Measurements from ENCODE around the gene PCYOX1L. TPM values are rescaled to one million over a fixed set of nuclear protein-coding genes. Genes with fewer than 3 reads are reported as not detected.

The PCYOX1L gene
- total and polyA plus RNA-seq, 2 of the 8 experiments (the other 6 are each of a cell fraction or from before 2014, with no cell fraction given): 6.8 to 17.2 TPM

GRCh38 chr5:149389552-149390495, 32.0 kb downstream of the PCYOX1L start:
- 83% methylated on average over 11 of the region's 11 CpGs; no CpG with 5 or more reads in 1 of the 2 experiments for WGBS, 2 experiments (ENCODE audit: extremely low coverage in 1 of 2, insufficient coverage in 1 of 2, insufficient read length in 1 of 2, insufficient replicate concordance in 2 of 2, low coverage in 1 of 2, low lambda C conversion rate in 2 of 2, missing lambda C conversion rate in 1 of 2)
- H3K27me3 ChIP-seq (replicated peaks in 1 of 4; ENCODE audit: control insufficient read depth in 3 of 4, extremely low read depth in 1 of 4, insufficient read depth in 3 of 4, low read length in 3 of 4): no peaks in the 10 kb centered on the region; a peak in 1 of 7 replicates
- no peak overlapping the region for H4K91ac ChIP-seq (replicated peaks; ENCODE audit: insufficient read length, low read length)
- H3K9ac ChIP-seq (replicated peaks in 1 of 4; ENCODE audit: extremely low read depth in 1 of 4, low read depth in 3 of 4, low read length in 3 of 4): no peak overlapping the region
- no peak overlapping the region for H2BK15ac ChIP-seq (ENCODE audit: low read length)
- no peak overlapping the region for H4K8ac ChIP-seq (ENCODE audit: extremely low read depth, insufficient read depth, low read length)
- H2AFZ ChIP-seq (ENCODE audit: low read length): no peak overlapping the region
- no peak overlapping the region for H3K56ac ChIP-seq (replicated peaks; ENCODE audit: insufficient read length, low read depth, low read length)
- no peak overlapping the region for H3K23ac ChIP-seq (ENCODE audit: insufficient read length)
- no peaks in the 10 kb centered on the region for H3K36me3 ChIP-seq (ENCODE audit: control insufficient read depth in 2 of 4, insufficient read depth in 4 of 4, low read length in 3 of 4)
- no peak overlapping the region for H2BK20ac ChIP-seq (ENCODE audit: low read length)
- H3K79me1 ChIP-seq (ENCODE audit: low read depth, low read length): no peaks in the 10 kb centered on the region
- no peak for FAIRE-seq
- no peaks in the 10 kb centered on the region for H3K9me3 ChIP-seq (ENCODE audit: insufficient read depth in 2 of 2, low read depth in 1 of 2, low read length in 1 of 2)
- H3K14ac ChIP-seq (ENCODE audit: insufficient read length): no peak overlapping the region
- no peak overlapping the region for H2BK120ac ChIP-seq (replicated peaks; ENCODE audit: low read depth, low read length)
- H2BK5ac ChIP-seq (ENCODE audit: low read depth, low read length): no peak overlapping the region
- H3K4me1 ChIP-seq (replicated peaks in 1 of 4; ENCODE audit: control insufficient read depth in 3 of 4, insufficient read depth in 4 of 4, low read length in 3 of 4): no peaks in the 10 kb centered on the region
- H4K5ac ChIP-seq (ENCODE audit: insufficient read length, low read depth, low read length): no peak overlapping the region
- H4K20me1 ChIP-seq (replicated peaks in 1 of 2; ENCODE audit: control insufficient read depth in 1 of 2, insufficient read depth in 2 of 2, low read length in 2 of 2): no peaks in the 10 kb centered on the region
- no peak overlapping the region for H3K18ac ChIP-seq (ENCODE audit: extremely low read depth, low read length)
- no peak overlapping the region for H3K4me3 ChIP-seq (ENCODE audit: extremely low read depth in 1 of 4, insufficient read depth in 2 of 4, low read depth in 3 of 4, low read length in 4 of 4)
- H3K79me2 ChIP-seq (ENCODE audit: control insufficient read depth in 1 of 2, insufficient read depth in 2 of 2, low read length in 2 of 2): no peaks in the 10 kb centered on the region
- CTCF ChIA-PET (ENCODE audit: partially characterized antibody): interaction anchor here (0.6 to 46.1 kb wide), 10 partner anchors 9 to 177 kb away, joined by 3 to 1310 read pairs (median 4); no protein-coding TSS in a partner anchor
- POLR2A ChIA-PET (ENCODE audit: partially characterized antibody): no interaction called here
- no peak overlapping the region for H3K4me2 ChIP-seq (ENCODE audit: insufficient read depth in 1 of 2, low read depth in 2 of 2, low read length in 2 of 2)
- no peak for DNase-seq (ENCODE audit: low read depth in 1 of 2, low spot score in 2 of 2)
- no peak overlapping the region for H2BK12ac ChIP-seq (ENCODE audit: low read depth, low read length)
- no peak overlapping the region for H3K4ac ChIP-seq (replicated peaks; ENCODE audit: insufficient read length, low read depth, low read length)
- H3K23me2 ChIP-seq (ENCODE audit: low read depth, low read length): peaks cover 2% of the 10 kb centered on the region; the same call in 1 of the 2 replicates
- H2AK5ac ChIP-seq (ENCODE audit: low read depth, low read length): no peak overlapping the region
- H3K27ac ChIP-seq (ENCODE audit: low read depth, low read length): no peak overlapping the region
- TF ChIP-seq BCL11A (IDR thresholded peaks at IDR 0.05; ENCODE audit: low read depth in 2 of 2, low read length in 2 of 2) (no peak), MAX (IDR thresholded peaks at IDR 0.05) (no peak), TAF1 (IDR thresholded peaks at IDR 0.05; ENCODE audit: low read depth, low read length) (no peak), POLR2AphosphoS5 (IDR thresholded peaks at IDR 0.05; ENCODE audit: low read depth, low read length) (no peak), YY1 (IDR thresholded peaks at IDR 0.05; ENCODE audit: low read depth, low read length) (no peak), E2F6 (IDR thresholded peaks at IDR 0.05) (no peak), KDM4A (IDR thresholded peaks at IDR 0.05; ENCODE audit: low read depth, low read length, severe bottlenecking) (no peak), RFX5 (IDR thresholded peaks at IDR 0.05; ENCODE audit: borderline replicate concordance, low read depth, low read length) (no peak), SUZ12 (IDR thresholded peaks at IDR 0.05; ENCODE audit: low read length) (no peak), EP300 (IDR thresholded peaks at IDR 0.05; ENCODE audit: borderline replicate concordance in 1 of 2, low read depth in 2 of 2, low read length in 2 of 2) (no peak), TCF12 (IDR thresholded peaks at IDR 0.05; ENCODE audit: low read depth, low read length) (no peak)
